Measurements from ENCODE around the gene TMEM218.
A peak's percentile ranks its signal among the peaks of the same experiment; 100 is the strongest.

Gene TMEM218

DNA sequence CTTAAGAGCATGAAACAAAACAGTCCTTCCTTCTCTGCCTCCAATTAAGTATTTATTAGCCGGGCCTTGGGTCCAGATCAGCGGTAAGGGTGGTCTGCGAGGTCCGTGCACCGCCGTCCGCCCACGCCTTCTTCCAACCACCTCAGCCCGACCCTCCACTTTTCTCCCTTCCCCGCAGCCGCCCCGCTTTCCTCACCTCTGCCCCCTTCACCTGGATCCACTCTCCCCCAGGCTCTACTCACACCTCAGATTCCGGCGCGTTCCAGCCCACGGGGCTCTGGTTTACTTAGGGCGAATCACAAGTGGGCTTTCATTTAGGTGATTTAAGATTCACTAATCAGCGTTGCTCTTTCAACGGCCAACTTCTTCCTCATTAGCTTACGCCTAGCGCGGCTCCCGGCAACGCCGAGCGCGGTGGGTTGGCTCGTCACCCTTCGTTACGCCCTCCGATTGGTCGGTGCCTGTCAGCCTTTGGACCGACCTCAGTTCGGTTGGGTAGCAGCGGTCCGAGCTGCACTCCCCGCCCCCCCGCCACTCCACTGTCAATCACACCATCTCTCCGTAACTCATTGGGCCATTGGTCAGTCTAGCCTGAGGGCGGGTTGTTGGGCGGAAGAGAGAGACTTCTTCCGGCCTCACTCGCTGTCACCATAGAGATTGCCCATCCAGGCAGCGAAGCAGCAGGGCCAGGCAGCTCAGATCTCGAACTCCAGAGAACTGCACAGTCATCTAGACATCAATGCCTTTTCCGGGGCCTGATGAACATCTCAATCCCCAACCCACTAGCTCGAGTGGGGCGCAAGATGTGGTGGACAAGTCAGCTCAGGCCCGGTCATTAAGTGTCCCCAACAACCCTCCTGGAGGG, at the start of gene TMEM218:
TSS of gene TMEM218 (minus strand) at position 284 of the 865 bp plus-strand sequence. CDS start 9,385 bp downstream, outside the sequence.
- peak; percentile 89 for FAIRE-seq
- DNase-seq (ENCODE audit: low spot score): peak; percentile 96

DNA sequence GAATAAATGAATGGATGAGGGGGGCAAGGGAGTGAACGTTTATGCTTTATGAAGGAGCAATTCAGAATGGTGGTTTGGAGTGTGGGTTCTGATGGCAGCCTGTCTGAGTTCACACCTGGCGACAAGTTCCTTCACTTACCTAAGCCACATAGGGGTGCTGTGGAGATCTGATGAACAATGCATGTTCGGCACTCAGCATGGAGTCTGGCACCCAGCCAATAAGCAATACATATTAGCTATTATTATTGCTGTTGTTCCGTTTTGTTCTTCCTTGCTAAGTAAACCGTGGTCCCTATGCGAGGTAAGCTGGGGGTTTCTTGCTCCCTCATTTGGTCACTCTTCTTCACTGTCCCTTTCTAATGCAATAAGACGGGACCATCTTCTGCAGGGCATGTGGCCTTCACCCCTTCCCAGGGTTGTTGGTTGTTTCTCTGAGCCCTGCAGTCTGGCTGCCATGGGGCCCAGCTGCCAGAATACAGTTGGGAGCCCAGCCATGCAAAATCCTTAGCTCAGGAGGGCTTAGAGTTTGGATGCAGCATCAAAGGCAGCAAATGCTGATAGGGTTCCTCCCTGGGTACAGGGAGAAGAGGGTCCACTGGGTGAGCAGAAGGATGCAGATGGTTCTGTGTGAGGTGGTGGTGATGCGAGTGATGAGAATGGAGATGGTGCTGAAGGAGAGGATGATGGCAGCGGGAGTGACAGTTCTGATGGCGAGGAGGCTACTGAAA, 46.7 kb upstream of the TMEM218 start:
- no peak for DNase-seq (ENCODE audit: low spot score)

DNA sequence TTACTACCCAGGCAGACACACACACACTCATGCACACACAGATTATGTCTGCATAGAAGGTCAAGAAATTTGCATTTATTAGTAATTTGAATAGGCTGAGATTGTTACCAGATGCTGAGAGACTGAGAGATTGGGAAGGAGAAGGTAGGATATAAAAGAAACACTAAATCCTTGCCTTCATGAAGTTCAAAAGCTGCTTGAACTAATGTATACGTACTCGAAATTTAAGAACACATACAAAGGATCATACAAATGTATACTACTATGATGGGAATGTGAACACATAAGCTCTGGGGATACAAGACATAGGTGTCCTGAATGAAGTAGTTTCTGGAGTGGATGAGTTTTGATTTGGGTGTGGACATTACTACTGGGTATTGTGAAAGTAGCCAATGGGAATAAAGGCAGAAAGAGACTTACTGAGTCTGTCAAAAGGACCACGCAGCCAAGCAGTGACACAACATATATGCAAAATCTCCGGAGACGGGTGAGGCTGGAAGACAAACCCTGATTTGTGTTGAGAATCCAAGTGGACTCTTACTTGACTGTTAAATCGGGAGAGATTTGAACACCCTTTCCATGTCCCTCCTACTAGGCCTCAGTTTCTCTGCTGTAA, 45.8 kb upstream of the TMEM218 start:
- DNase-seq (ENCODE audit: low spot score): no peak
- no peak for FAIRE-seq

More for the DNA sequence above, 46.7 kb upstream of the TMEM218 start:
- no peak for FAIRE-seq

- no peak for DNase-seq (ENCODE audit: low spot score)
- FAIRE-seq: no peak
These were observed 45.1 kb upstream of the TMEM218 start for GRCh38 chr11:125156346-125157117.

- FAIRE-seq: no peak
- DNase-seq (ENCODE audit: low spot score): no peak
These were observed 44.3 kb upstream of the TMEM218 start for GRCh38 chr11:125155767-125156166.

- FAIRE-seq: no peak
- no peak for DNase-seq (ENCODE audit: low spot score)
These were observed 43.6 kb upstream of the TMEM218 start for GRCh38 chr11:125155100-125155444.

DNA sequence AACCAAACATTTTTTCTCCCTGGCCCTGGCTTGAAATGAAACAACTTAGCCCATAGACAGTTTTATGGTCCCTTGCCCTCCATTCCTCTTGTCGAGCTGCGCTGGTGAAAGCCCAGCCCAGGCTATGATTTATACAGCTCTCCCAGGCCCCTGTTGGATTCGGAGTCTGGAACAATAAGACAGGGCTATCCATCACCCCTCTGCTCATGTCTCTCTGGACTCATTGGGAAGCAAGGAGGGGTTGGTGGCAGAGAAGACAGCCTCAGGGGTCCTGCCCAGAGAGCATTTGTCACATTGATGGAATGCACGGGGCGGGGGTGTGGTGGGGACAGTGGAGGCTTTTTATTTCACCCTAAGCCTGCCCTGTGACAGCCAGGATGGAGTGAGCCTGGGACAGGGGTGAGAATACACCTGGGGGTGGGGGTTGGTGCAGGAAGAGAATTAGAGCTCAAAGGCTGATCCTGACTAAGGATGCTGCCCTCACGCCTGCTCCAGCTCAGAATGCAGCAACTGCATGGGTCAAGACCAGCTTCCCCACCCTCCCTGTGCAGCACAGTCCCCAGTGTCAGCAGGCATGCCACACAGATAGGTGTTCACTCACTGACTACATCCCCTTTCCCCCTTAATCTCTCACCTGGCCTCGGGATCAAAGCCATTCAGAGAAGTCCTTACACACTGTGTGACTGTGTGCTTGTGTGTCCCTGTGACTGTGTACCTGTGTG, 43.1 kb upstream of the TMEM218 start:
- DNase-seq (ENCODE audit: low spot score): no peak
- FAIRE-seq: no peak

DNA sequence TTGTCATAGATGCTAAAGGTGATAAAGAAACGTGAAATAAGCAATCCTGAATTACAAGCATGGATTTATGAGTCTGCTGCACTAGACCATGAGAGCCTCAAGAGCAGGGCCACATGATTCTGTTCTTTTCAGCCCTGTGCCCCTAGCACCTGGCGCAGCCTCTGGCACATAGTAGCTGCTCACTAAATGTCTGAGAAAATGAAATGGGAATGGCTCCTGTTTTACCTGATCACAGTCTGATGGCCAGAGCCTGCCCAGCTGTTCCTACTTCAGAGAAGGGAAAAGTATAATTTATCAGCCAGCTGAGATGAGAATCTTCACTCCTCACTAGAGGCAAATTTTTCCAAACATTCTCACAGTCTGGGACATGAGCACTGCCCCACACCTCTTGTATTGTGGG, 42.4 kb upstream of the TMEM218 start:
- DNase-seq (ENCODE audit: low spot score) (no peak), FAIRE-seq (no peak)

- DNase-seq (ENCODE audit: low spot score): no peak
- FAIRE-seq: no peak
These were observed 37.3 kb upstream of the TMEM218 start for GRCh38 chr11:125148743-125149142.

GRCh38 chr11:125148011-125148410, 36.6 kb upstream of the TMEM218 start:
- no peak for FAIRE-seq
- no peak for DNase-seq (ENCODE audit: low spot score)

DNA sequence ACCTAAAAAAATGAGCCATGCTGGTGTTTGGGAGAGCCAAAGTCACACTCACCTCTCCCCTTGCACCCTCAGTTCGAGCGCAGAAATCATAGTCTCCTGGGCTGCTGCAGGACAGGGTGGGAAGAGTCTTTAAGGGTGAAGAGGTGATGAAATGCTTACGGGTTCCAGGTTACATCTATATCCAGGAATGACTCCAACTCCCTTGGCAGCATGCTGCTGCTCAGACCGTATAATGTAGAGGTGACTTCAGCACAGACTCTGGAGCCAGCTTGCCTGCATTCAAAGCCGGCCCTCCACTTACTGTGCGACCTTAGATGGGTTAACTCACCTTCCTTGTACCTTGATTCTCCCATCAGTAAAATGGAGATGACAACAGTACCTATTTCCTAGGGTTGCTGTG, 35.9 kb upstream of the TMEM218 start:
- no peak for FAIRE-seq

DNA sequence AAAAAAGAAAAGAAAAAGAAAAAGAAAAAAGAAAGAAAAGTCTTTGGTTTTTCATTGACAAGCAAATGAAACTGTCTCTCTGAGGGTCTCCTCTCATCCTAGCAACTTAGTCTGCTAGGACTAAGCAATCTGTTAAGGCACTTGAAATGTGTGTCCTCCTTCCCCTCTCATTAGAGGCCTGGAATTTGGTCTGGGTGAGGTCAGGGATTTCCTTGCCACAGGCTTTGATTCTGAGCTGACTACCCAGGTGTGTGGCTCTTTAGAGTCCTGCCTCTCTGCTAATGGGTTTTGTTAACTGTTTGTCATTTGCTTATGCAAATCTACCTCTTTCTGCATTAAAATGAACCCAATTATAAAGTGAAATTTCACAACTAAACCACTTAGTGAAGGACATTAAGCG, 34.8 kb upstream of the TMEM218 start:
- FAIRE-seq: no peak

More for the DNA sequence above, 35.9 kb upstream of the TMEM218 start:
- DNase-seq (ENCODE audit: low spot score): no peak

GRCh38 chr11:125141686-125142535, 30.5 kb upstream of the TMEM218 start:
- DNase-seq (ENCODE audit: low spot score) (no peak), FAIRE-seq (no peak)

More for the DNA sequence above, 34.8 kb upstream of the TMEM218 start:
- no peak for DNase-seq (ENCODE audit: low spot score)

DNA sequence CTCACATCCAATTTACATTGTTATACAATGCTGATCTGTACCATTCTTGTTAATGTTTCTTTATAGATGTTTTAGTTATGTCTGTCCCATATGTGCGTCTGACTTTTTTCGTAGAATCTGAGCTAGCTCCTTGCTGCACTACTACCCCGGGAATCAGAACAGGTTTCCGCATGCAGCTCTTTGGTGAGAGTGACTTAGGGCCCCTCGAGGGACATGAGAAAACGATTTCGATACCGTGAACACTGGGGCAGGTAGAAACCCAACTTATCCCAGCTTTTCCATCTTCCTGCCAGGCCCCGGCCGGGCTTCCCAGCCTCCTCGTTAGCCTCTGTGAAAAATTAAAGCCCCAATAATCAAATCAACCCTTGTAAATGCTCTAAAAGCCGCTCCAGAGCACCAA, 29.8 kb upstream of the TMEM218 start:
- DNase-seq (ENCODE audit: low spot score) (no peak), FAIRE-seq (no peak)

DNA sequence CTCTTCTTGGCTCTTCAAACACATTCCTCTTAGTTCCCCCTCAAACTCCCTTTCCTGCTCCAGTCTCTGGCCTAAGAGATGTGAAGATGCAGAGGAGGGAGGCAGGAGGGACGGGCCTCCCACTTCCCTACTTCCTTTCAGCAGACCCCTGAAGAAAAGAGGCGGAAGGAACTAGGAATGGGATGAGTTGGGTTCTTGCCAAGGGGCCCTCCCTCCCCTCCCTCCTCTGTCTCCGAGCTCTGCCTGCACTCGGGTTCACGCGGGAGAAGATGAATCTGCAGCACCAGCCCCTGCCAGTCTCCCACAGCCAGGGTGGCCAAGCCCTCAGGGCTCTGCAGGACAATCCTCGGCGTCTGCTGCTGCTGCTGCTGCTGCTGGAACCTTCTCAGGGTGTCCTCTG, 28.8 kb upstream of the TMEM218 start:
- no peak for FAIRE-seq

DNA sequence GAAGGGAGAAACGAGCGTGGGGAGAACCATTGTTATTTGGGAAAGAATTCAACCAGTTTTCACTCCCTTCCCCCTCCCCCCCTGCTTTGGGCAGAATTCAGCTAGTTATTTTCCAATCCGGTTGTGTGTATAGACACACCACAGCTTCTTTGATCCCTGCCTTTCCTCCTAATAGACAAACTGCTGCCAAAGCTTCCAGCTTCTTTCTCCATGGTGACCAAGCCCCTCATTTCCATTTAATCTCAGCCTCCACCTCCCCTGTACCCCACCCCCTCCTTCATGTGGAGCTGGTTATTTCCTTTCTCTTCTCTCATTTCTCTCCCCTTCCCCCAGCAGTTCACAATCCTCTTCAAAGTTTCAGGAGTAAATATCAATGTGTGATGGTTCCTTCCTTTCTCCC, 28.4 kb upstream of the TMEM218 start:
- FAIRE-seq (no peak), DNase-seq (ENCODE audit: low spot score) (no peak)

More for the DNA sequence above, 28.8 kb upstream of the TMEM218 start:
- no peak for DNase-seq (ENCODE audit: low spot score)

DNA sequence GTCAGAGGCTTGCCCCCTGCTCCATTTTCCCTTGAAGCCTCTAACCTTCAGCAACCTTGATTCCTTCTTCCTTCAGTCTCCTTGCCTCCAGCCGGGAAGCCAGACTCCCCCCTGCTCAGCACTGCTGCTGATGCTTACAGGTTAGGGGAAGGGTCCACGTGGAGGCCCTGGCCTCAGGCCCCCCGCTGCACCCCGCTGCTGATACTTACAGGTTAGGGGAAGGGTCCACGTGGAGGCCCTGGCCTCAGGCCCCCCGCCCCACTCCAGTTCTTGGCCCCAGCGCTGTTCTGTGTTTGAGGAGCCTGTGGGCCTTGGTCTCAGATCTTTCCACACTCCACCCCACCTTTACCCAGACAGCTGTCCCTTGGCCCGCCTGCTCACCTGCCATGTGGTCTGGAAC, 27.5 kb upstream of the TMEM218 start:
- DNase-seq (ENCODE audit: low spot score): no peak
- FAIRE-seq: no peak

DNA sequence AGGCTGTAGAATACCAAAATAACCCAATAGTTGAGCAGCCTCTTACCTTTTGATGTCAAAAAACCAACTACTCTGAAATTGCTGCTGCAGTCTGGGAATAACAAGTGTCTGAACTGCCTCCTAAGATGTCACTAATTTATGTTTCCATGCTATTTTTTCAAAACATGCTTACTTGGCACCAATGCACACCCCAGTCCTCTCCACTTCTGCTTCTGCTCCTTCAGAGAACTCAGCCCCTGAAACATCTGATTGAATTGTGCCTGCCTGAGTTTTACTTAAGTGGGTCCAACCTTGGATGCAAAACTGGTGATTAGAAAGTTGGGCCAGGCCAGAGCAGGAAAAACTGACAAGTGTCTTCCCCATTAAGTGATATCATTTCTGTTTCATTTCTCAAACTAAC, 24.6 kb upstream of the TMEM218 start:
- FAIRE-seq (no peak), DNase-seq (ENCODE audit: low spot score) (no peak)

- DNase-seq (ENCODE audit: low spot score) (no peak), FAIRE-seq (no peak)
These were observed 21.2 kb upstream of the TMEM218 start for GRCh38 chr11:125132596-125132995.

DNA sequence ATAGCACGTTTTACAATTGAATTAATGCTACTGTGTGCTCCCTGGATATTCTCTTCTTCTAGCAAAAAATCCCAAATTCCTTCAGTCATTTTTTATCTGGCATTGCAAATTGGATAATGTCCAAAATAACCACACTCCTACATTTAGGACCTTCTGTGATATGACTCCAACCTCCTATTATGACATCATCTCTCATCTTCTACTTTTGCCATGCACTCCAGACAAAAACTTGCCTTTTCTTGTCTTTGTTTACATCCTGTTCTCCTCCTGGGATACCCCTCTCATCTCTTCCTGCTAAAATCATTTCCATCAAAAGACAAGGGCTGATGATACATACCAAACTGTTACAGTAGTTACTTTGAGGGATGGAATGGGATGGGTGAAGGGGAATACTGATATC, 20.6 kb upstream of the TMEM218 start:
- no peak for DNase-seq (ENCODE audit: low spot score)

More for the DNA sequence above, 20.6 kb upstream of the TMEM218 start:
- no peak for FAIRE-seq
